HG02763 (cell line): ENCODE data around the gene SMIM21.

Experiments used
- ATAC-seq: cut with Tn5 transposase; IDR thresholded peaks from one replicate; pipeline ENCODE4 v1.9.1; 2021; ENCODE audit warnings: mild to moderate bottlenecking, moderate library complexity; ENCODE audit not compliant: unreplicated experiment

The SMIM21 gene

GRCh38 chr18:75428490-75428889 is 987 bp upstream of the SMIM21 start:
- ATAC-seq: no peak

- no peak for ATAC-seq
Measured at GRCh38 chr18:75422341-75422910, 5.1 kb downstream of the SMIM21 start.

- no peak for ATAC-seq
Measured at GRCh38 chr18:75421656-75422055, 5.8 kb downstream of the SMIM21 start.

GRCh38 chr18:75418293-75419005 is 9.1 kb downstream of the SMIM21 start:
- no peak for ATAC-seq

GRCh38 chr18:75410611-75411010 is 16.9 kb downstream of the SMIM21 start:
- ATAC-seq: no peak

- ATAC-seq: no peak
Measured at GRCh38 chr18:75409806-75410205, 17.7 kb downstream of the SMIM21 start.

GRCh38 chr18:75408554-75409506 is 18.7 kb downstream of the SMIM21 start:
- ATAC-seq: no peak

GRCh38 chr18:75407468-75408437 is 19.8 kb downstream of the SMIM21 start:
- ATAC-seq: no peak

GRCh38 chr18:75406491-75407445 is 20.7 kb downstream of the SMIM21 start:
- ATAC-seq: no peak

- no peak for ATAC-seq
Measured at GRCh38 chr18:75405351-75405750, 22.2 kb downstream of the SMIM21 start.

- ATAC-seq: no peak
Measured at GRCh38 chr18:75400366-75400765, 27.1 kb downstream of the SMIM21 start.

- no peak for ATAC-seq
Measured at GRCh38 chr18:75395137-75395536, 32.4 kb downstream of the SMIM21 start.

- ATAC-seq: no peak
Measured at GRCh38 chr18:75393721-75394120, 33.8 kb downstream of the SMIM21 start.

GRCh38 chr18:75392226-75392578 is 35.3 kb downstream of the SMIM21 start:
- no peak for ATAC-seq

GRCh38 chr18:75391279-75392225 is 36.0 kb downstream of the SMIM21 start:
- no peak for ATAC-seq

GRCh38 chr18:75390854-75391253 is 36.6 kb downstream of the SMIM21 start:
- no peak for ATAC-seq

GRCh38 chr18:75384144-75384543 is 43.4 kb downstream of the SMIM21 start:
- no peak for ATAC-seq
